ENCODE measurements around the gene ASCC1. TPM values are rescaled to one million over a fixed set of nuclear protein-coding genes. Genes with fewer than 3 reads are reported as not detected.

The ASCC1 gene
- total RNA-seq, 1 donor = 41.0 TPM

GRCh38 chr10:72260976-72261783 is 45.1 kb upstream of the ASCC1 start:
- peak; percentile 93 for DNase-seq (ENCODE audit: low read depth)
- H3K4me3 ChIP-seq (ENCODE audit: low read depth, low read length) = peak overlapping the region; percentile 55
- TF ChIP-seq CTCF (IDR thresholded peaks at IDR 0.05; ENCODE audit: insufficient read depth, low read depth, low read length) = no peak

GRCh38 chr10:72260239-72260975 is 44.3 kb upstream of the ASCC1 start:
- DNase-seq (ENCODE audit: low read depth) = peak; percentile 99
- peak overlapping the region; percentile 55 for H3K4me3 ChIP-seq (ENCODE audit: low read depth, low read length)

GRCh38 chr10:72259491-72260238 is 43.6 kb upstream of the ASCC1 start:
- peak; percentile 97 for DNase-seq (ENCODE audit: low read depth)
- peak overlapping the region; percentile 29 for H3K4me3 ChIP-seq (ENCODE audit: low read depth, low read length)
- no peak for TF ChIP-seq CTCF (IDR thresholded peaks at IDR 0.05; ENCODE audit: insufficient read depth, low read depth, low read length)

More at GRCh38 chr10:72260239-72260975, 44.3 kb upstream of the ASCC1 start:
- no peak for TF ChIP-seq CTCF (IDR thresholded peaks at IDR 0.05; ENCODE audit: insufficient read depth, low read depth, low read length)

GRCh38 chr10:72258617-72259016 is 42.5 kb upstream of the ASCC1 start:
- TF ChIP-seq CTCF (IDR thresholded peaks at IDR 0.05; ENCODE audit: insufficient read depth, low read depth, low read length) = no peak
- no peak for DNase-seq (ENCODE audit: low read depth)
- H3K4me3 ChIP-seq (ENCODE audit: low read depth, low read length) = no peak overlapping the region

- no peak overlapping the region for H3K4me3 ChIP-seq (ENCODE audit: low read depth, low read length)
- DNase-seq (ENCODE audit: low read depth) = peak; percentile 75
- no peak for TF ChIP-seq CTCF (IDR thresholded peaks at IDR 0.05; ENCODE audit: insufficient read depth, low read depth, low read length)
Measured at GRCh38 chr10:72257051-72257892, 41.2 kb upstream of the ASCC1 start.

Data from fibroblast of villous mesenchyme (primary cell).